Measurements from ENCODE around the gene CTSE. TPM values are rescaled to one million over a fixed set of nuclear protein-coding genes. Genes with fewer than 3 reads are reported as not detected.

Gene CTSE
- total RNA-seq, 1 donor from 2014 or later, result not detected

GRCh38 chr1:205967554-205968335 lies 56.0 kb downstream of the CTSE start:
- no peak for DNase-seq (ENCODE audit: low read depth)
- TF ChIP-seq, protein P1, sequence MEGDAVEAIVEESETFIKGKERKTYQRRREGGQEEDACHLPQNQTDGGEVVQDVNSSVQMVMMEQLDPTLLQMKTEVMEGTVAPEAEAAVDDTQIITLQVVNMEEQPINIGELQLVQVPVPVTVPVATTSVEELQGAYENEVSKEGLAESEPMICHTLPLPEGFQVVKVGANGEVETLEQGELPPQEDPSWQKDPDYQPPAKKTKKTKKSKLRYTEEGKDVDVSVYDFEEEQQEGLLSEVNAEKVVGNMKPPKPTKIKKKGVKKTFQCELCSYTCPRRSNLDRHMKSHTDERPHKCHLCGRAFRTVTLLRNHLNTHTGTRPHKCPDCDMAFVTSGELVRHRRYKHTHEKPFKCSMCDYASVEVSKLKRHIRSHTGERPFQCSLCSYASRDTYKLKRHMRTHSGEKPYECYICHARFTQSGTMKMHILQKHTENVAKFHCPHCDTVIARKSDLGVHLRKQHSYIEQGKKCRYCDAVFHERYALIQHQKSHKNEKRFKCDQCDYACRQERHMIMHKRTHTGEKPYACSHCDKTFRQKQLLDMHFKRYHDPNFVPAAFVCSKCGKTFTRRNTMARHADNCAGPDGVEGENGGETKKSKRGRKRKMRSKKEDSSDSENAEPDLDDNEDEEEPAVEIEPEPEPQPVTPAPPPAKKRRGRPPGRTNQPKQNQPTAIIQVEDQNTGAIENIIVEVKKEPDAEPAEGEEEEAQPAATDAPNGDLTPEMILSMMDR (conservative IDR thresholded peaks at IDR 0.05; ENCODE audit: low read depth, low read length), result no peak
- no peak overlapping the region for H3K4me3 ChIP-seq (ENCODE audit: low read depth, low read length)

GRCh38 chr1:205965036-205965884 lies 58.4 kb downstream of the CTSE start:
- TF ChIP-seq, protein P1 (conservative IDR thresholded peaks at IDR 0.05; ENCODE audit: low read depth, low read length), result no peak
- no peak overlapping the region for H3K4me3 ChIP-seq (ENCODE audit: low read depth, low read length)
- DNase-seq (ENCODE audit: low read depth), result no peak

- peak; percentile 87 for DNase-seq (ENCODE audit: low read depth)
- TF ChIP-seq, protein P1 (conservative IDR thresholded peaks at IDR 0.05; ENCODE audit: low read depth, low read length), result no peak
- no peak overlapping the region for H3K4me3 ChIP-seq (ENCODE audit: low read depth, low read length)
Observed at GRCh38 chr1:205963352-205964155, 60.1 kb downstream of the CTSE start.

- H3K4me3 ChIP-seq (ENCODE audit: low read depth, low read length), result no peak overlapping the region
- TF ChIP-seq, protein P1 (conservative IDR thresholded peaks at IDR 0.05; ENCODE audit: low read depth, low read length), result no peak
- DNase-seq (ENCODE audit: low read depth), result no peak
Observed at GRCh38 chr1:205962821-205963221, 60.9 kb downstream of the CTSE start.

DNA sequence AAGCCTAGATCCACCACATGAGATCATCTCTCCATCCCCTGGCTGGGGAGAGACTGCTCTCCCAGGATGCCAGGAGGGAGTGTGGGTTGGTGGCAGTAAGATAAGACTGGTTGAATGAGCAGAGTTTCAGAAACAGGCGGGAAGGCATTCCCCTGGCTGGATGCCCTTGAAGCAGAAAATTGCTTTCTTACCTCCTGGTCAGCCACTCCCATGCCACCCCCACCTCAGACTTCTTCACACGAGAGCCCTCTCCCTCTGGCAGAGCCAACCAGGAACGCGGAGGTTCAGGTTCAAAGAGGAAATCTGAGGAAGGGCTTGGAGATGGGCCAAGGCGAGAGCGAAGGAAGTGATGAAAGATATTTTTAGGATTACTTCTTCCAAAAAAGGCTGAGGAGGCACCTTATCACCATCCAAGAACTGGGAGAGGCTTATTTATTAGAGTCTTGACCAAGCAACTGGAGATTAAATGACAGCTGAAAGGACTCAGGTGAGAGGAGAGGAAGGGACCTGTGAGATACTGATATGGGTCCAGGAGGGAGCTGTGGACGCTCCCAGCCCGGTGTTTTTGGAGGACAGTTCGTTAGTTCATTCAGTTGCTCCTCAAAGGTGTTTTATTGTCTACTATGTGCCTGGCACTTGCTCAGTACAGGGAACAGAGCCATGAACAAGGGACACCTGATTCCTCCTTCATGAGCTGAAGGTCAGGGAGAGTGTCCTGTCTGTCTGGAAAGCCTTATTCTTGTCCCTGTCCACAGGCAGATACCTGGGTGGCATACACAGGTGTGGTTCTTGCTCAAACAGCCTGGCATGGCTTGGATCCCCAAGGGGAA lies 61.5 kb downstream of the CTSE start:
- DNase-seq (ENCODE audit: low read depth), result no peak
- TF ChIP-seq, protein P1 (conservative IDR thresholded peaks at IDR 0.05; ENCODE audit: low read depth, low read length), result no peak
- no peak overlapping the region for H3K4me3 ChIP-seq (ENCODE audit: low read depth, low read length)

DNA sequence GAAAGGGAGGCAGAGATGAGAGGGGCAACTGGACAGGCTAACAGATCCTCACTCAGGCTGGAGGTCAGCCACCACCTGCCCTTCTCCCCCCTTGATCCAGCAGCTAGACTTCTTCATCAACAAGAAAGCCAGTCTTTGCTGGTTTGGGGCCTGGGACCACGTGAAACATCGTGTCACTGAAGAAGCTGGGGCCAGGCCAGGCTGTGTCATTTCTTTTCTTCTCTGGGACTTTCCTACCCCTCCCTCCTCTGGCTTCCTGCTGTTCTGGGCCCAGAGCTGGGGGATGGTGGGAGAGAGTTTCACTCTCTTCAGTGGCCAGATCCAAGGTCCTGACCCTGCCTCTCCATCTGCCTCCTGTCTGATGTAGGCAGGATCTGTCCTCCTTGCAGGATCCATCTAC lies 62.3 kb downstream of the CTSE start:
- TF ChIP-seq, protein P1 (conservative IDR thresholded peaks at IDR 0.05; ENCODE audit: low read depth, low read length), result no peak
- DNase-seq (ENCODE audit: low read depth), result no peak
- no peak overlapping the region for H3K4me3 ChIP-seq (ENCODE audit: low read depth, low read length)

Data from epithelial cell of proximal tubule (primary cell).